Measurements from ENCODE around the gene SORBS2. TPM values are rescaled to one million over a fixed set of nuclear protein-coding genes. Genes with fewer than 3 reads are reported as not detected.

SORBS2 gene
- total RNA-seq, 1 donor from 2014 or later: 19.6 TPM

DNA sequence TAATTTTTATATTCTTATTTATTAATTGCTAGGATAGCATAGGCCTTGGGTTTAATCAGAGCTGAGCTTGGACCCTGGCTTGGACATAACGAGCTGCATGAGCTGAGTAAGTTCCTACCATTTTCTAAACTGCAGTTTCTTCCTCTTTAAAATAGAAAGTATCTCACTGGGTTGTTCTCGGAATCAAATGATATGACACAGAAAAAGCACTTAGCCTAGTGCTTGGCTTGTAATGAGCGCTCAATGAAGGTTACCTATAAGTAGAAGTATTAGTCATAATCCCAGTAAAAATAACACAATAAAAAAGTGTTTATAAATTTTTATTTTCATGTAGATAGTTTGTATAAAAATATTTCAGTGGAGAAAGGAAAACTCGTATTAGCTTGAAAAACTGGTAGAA lies 163.4 kb downstream of the SORBS2 start:
- DNase-seq (ENCODE audit: low read depth): no peak

DNA sequence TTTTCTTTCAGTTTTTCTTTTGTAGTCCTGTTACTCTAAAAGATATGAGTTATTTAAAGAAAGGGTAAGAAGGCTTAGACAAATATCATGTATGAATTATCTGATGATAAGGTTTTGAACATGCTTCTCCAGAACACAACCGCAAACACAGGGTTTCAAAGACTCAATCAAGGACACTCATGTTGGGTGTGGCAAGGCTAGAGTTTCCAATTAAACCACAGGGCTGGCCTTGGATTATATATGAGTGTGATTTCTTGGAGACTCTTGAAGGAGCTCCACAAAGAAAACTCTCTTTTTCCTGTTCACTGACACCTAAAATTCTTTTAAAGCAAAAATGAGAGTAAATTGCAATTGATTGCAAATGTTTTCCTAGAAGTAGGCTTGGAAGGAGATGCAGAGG lies 166.6 kb downstream of the SORBS2 start:
- DNase-seq (ENCODE audit: low read depth): no peak

GRCh38 chr4:185644408-185644807 lies 167.6 kb downstream of the SORBS2 start:
- no peak for DNase-seq (ENCODE audit: low read depth)

DNA sequence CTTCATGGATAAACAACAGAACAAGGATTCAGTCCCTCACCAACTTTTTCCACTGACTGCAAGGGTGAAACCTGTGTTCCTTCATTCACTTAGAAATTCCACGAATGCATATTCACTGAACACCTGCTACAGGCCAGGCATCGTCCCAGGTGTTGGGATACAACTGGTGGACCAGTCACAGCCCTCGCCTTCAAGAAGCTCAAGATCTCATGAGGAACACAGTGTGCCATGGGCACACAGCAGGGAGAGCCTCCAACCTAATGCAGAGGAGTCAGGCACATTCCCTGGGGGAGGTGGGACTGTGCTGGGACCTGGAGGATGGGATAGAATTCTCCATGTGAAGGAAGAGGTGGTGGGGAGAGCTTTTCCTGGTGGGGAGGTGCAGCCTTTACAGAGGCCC lies 169.1 kb downstream of the SORBS2 start:
- DNase-seq (ENCODE audit: low read depth): no peak

- peak; percentile 78 for DNase-seq (ENCODE audit: low read depth)
These were observed 171.0 kb downstream of the SORBS2 start for GRCh38 chr4:185640811-185641675.

- DNase-seq (ENCODE audit: low read depth): no peak
These were observed 173.3 kb downstream of the SORBS2 start for GRCh38 chr4:185638548-185639301.

DNA sequence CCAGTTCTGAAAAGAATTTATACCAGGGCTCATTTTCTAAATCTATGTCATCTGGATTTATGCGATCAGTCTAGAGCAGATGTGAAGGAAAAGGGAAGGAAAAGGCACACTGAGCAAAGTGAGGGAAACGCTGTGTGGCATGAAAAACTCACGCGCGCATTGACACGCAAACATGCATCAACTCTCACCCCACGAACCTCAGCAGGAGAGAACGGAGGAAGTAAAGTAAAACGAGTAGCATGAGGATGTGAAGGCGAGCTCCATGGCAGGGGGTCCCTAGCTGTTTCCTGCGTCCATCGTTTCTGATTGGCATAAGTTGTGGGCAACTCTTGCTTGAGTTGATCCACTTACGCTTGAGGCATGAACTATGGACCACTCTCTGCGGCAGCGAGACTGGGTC lies 173.9 kb downstream of the SORBS2 start:
- no peak for DNase-seq (ENCODE audit: low read depth)

DNA sequence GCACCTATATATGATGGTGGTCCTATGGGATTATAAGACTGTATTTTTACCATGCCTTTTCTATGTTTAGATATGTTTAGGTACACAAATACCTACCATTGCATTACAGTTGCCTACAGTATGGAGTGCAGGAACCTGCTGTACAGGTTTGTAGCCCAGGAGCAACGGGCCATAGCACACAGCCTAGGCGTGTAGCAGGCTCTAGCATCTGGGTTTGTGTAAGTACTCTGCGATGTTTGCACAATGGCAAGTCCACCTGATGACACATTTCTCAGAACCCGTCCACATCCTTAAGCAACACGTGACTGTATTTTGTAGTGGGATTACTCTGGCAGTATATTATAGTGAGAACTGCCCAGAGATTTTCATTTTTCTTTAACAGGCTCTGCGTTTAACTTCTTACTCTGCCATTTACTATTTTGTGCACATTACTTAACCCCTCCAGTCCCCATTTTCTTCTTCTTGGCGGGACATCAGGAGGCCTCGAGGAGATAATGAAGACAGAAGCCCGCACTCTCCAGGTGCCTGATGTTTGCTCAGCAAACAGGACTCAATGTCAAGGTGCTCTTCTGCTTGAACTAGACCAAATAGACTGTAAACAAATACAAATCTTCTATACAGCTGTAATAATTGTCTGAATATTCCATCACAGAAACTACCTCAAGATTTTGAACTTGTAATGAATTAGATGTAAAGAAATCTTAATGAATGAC lies 174.7 kb downstream of the SORBS2 start:
- no peak for DNase-seq (ENCODE audit: low read depth)

GRCh38 chr4:185634066-185634652 lies 177.8 kb downstream of the SORBS2 start:
- DNase-seq (ENCODE audit: low read depth): no peak

GRCh38 chr4:185626798-185627197 lies 185.2 kb downstream of the SORBS2 start:
- DNase-seq (ENCODE audit: low read depth): no peak

- no peak for DNase-seq (ENCODE audit: low read depth)
These were observed 186.5 kb downstream of the SORBS2 start for GRCh38 chr4:185625503-185625902.

- DNase-seq (ENCODE audit: low read depth): no peak
These were observed 187.8 kb downstream of the SORBS2 start for GRCh38 chr4:185624259-185624589.

DNA sequence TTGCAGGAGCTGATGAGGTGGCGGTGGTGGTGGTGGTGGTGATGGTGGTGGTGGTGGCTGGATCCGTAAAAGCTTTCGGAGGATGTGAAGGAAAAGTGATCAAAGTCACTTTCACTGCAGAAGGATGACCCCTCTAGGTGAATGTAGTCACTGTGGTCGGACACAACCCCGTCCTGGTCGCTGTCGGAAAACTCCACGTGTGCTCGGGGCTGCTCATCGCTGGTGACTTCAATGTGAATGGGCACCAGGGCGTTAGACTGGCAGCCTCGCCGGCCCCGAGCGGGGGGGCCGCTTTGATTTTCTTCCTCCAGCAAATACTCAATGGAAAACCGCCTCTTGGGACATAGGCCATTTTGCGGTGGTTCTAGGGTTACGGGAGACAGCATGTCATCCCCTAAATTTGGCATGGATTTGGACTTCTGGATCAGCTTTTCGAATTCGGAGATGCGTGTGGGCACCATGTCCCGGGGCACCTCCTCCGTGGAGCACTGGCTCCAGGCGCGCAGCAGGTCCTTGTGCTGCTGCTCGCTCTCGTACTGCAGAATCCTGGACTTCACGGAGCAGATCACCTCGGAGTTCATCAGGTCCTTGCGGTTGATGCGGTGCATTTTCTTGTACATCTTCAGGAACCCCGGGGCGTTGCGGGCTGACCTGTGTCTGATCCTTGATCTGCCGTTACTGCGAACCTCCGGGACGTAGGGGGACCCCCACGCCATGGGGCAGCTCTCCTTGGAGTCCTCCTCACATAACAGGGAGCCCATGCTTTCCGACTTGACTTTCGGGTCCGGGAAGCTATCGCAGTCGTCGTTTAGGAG lies 188.3 kb downstream of the SORBS2 start:
- DNase-seq (ENCODE audit: low read depth): no peak

DNA sequence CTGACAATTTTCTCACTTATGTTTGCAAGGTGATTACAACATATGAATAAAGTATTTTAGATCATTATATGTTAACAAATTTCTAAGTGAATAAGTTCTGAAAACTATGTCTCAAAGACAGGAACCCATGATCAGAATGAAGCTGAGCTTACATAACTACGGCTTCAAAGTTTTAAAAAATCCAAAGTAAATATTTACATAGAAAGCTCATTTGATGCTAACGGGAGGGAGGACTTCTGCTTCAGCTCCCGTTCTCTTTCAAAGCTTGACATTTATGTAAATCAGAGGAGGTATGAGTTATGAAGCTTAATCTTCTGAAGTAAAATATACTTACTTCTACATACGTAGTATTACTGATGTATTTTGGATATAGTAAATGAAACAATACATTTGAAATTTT lies 203.8 kb downstream of the SORBS2 start:
- DNase-seq (ENCODE audit: low read depth): no peak

GRCh38 chr4:185602397-185602796 lies 209.6 kb downstream of the SORBS2 start:
- no peak for DNase-seq (ENCODE audit: low read depth)

GRCh38 chr4:185600801-185601434 lies 211.1 kb downstream of the SORBS2 start:
- no peak for DNase-seq (ENCODE audit: low read depth)

- DNase-seq (ENCODE audit: low read depth): no peak
These were observed 212.3 kb downstream of the SORBS2 start for GRCh38 chr4:185599553-185600243.

GRCh38 chr4:185598846-185599552 lies 213.0 kb downstream of the SORBS2 start:
- no peak for DNase-seq (ENCODE audit: low read depth)

Data from myocyte (in vitro differentiated cells).